ENCODE results near the gene TTC38.
"Not testable (repeated sequence)": the region's sequence is repeated elsewhere in the genome, so short reads cannot be mapped to it uniquely, and the experiment has no call there.

Gene TTC38

GRCh38 chr22:46263216-46263590 is 4.6 kb upstream of the TTC38 start, which contains the start of gene PKDREJ:
PKDREJ (minus strand) TSS chr22:46263343; CDS start chr22:46263322, 21 bp downstream.
- Histone ChIP-seq H3K36me3 (ENCODE audit: control insufficient read depth in 4 of 4, insufficient read depth in 4 of 4, low read length in 3 of 4) (no peaks in the 10 kb centered on the region), H3K9me3 (ENCODE audit: control extremely low read depth in 1 of 5, control insufficient read depth in 4 of 5, insufficient read depth in 2 of 5, low read depth in 1 of 5, low read length in 4 of 5) (peaks cover 0 to 20% (median 2%) of the 10 kb centered on the region in 5 experiments), H3K4me1 (ENCODE audit: control extremely low read depth in 1 of 4, control insufficient read depth in 4 of 4, insufficient read depth in 4 of 4, low read length in 3 of 4) (peaks cover 4 to 29% (median 10%) of the 10 kb centered on the region in 4 experiments), H3K27me3 (replicated peaks in 2 of 5; ENCODE audit: control insufficient read depth in 4 of 5, insufficient read depth in 5 of 5, low read length in 4 of 5) (peaks cover 8 to 40% (median 18%) of the 10 kb centered on the region in 5 experiments), H3K27ac (ENCODE audit: insufficient read depth in 1 of 2, low read depth in 1 of 2, low read length in 2 of 2, poor library complexity in 1 of 2, severe bottlenecking in 2 of 2) (no peak within 1 kb of the TSS), H3K4me3 (ENCODE audit: control insufficient read depth in 1 of 7, extremely low read depth in 1 of 7, insufficient read depth in 4 of 7, low read depth in 2 of 7, low read length in 6 of 7) (peak within 1 kb of the TSS in 2 of 7 experiments; percentile 33 to 36)
- POLR2A ChIA-PET, result interaction anchor here (1.4 kb wide), 1 partner anchor 19 kb away, joined by 3 read pairs; no protein-coding TSS in a partner anchor
- WGBS (ENCODE audit: insufficient coverage), result 53% methylated on average over 28 of the region's 30 CpGs
- CTCF ChIA-PET, result interaction anchor here (1.1 to 2.4 kb wide), 6 partner anchors 23 to 105 kb away, joined by 3 to 9 read pairs (median 4); partner anchors contain the start of gene GTSE1
- DNase-seq, result no peak

GRCh38 chr22:46264520-46264919 is 3.3 kb upstream of the TTC38 start:
- DNase-seq; H3K4me3 ChIP-seq (ENCODE audit: control insufficient read depth in 1 of 7, extremely low read depth in 1 of 7, insufficient read depth in 4 of 7, low read depth in 2 of 7, low read length in 6 of 7); H3K27ac ChIP-seq (ENCODE audit: insufficient read depth in 1 of 2, low read depth in 1 of 2, low read length in 2 of 2, poor library complexity in 1 of 2, severe bottlenecking in 2 of 2); H3K36me3 ChIP-seq (ENCODE audit: control insufficient read depth in 4 of 4, insufficient read depth in 4 of 4, low read length in 3 of 4); CTCF ChIA-PET; POLR2A ChIA-PET: not testable (repeated sequence)
- WGBS (ENCODE audit: insufficient coverage), result 100% methylated on average over 4 of the region's 6 CpGs
- peaks cover 0 to 21% (median 11%) of the 10 kb centered on the region in 4 experiments for H3K4me1 ChIP-seq (ENCODE audit: control extremely low read depth in 1 of 4, control insufficient read depth in 4 of 4, insufficient read depth in 4 of 4, low read length in 3 of 4)
- H3K9me3 ChIP-seq (ENCODE audit: control extremely low read depth in 1 of 5, control insufficient read depth in 4 of 5, insufficient read depth in 2 of 5, low read depth in 1 of 5, low read length in 4 of 5), result peaks cover 0 to 20% (median 2%) of the 10 kb centered on the region in 5 experiments
- H3K27me3 ChIP-seq (replicated peaks in 2 of 5; ENCODE audit: control insufficient read depth in 4 of 5, insufficient read depth in 5 of 5, low read length in 4 of 5), result peaks cover 8 to 40% (median 18%) of the 10 kb centered on the region in 5 experiments

DNA sequence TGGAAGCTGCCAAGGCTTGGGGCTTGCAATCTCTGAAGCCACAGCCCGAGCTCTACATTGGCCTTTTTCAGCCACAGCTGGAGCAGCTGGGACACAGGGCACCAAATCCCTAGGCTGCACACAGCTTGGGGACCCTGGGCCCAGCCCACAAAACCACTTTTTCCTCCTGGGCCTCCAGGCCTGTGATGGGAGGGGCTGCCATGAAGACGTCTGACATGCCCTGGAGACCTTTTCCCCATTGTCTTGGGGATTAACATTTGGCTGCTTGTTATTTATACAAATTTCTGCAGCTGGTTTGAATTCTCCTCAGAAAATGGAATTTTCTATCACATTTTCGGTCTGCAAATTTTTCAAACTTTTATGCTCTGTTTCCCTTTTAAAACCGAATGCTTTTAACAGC is 2.2 kb upstream of the TTC38 start:
- H3K27me3 ChIP-seq (replicated peaks in 2 of 5; ENCODE audit: control insufficient read depth in 4 of 5, insufficient read depth in 5 of 5, low read length in 4 of 5), result peaks cover 5 to 35% (median 18%) of the 10 kb centered on the region in 5 experiments
- peaks cover 0 to 18% (median 11%) of the 10 kb centered on the region in 4 experiments for H3K4me1 ChIP-seq (ENCODE audit: control extremely low read depth in 1 of 4, control insufficient read depth in 4 of 4, insufficient read depth in 4 of 4, low read length in 3 of 4)
- not testable (repeated sequence) for DNase-seq; H3K4me3 ChIP-seq (ENCODE audit: control insufficient read depth in 1 of 7, extremely low read depth in 1 of 7, insufficient read depth in 4 of 7, low read depth in 2 of 7, low read length in 6 of 7); H3K27ac ChIP-seq (ENCODE audit: insufficient read depth in 1 of 2, low read depth in 1 of 2, low read length in 2 of 2, poor library complexity in 1 of 2, severe bottlenecking in 2 of 2); H3K36me3 ChIP-seq (ENCODE audit: control insufficient read depth in 4 of 4, insufficient read depth in 4 of 4, low read length in 3 of 4)
- 100% methylated on average over 3 of the region's 4 CpGs for WGBS (ENCODE audit: insufficient coverage)
- H3K9me3 ChIP-seq (ENCODE audit: control extremely low read depth in 1 of 5, control insufficient read depth in 4 of 5, insufficient read depth in 2 of 5, low read depth in 1 of 5, low read length in 4 of 5), result peaks cover 0 to 20% (median 2%) of the 10 kb centered on the region in 5 experiments
- CTCF ChIA-PET, result interaction anchor here (0.6 to 1.1 kb wide), 2 partner anchors 15 to 42 kb away, joined by 3 read pairs; no protein-coding TSS in a partner anchor
- POLR2A ChIA-PET, result interaction anchor here (0.6 to 0.7 kb wide), 3 partner anchors 10 to 29 kb away, joined by 3 to 7 read pairs (median 4); no protein-coding TSS in a partner anchor

GRCh38 chr22:46269564-46269963 is 1.8 kb downstream of the TTC38 start:
- H3K36me3 ChIP-seq (ENCODE audit: control insufficient read depth in 4 of 4, insufficient read depth in 4 of 4, low read length in 3 of 4), result peaks cover 0 to 29% (median 20%) of the 10 kb centered on the region in 4 experiments
- CTCF ChIA-PET, result interaction anchor here (1.0 to 1.4 kb wide), 4 partner anchors 13 to 274 kb away, joined by 3 to 4 read pairs (median 3); no protein-coding TSS in a partner anchor
- POLR2A ChIA-PET, result no interaction called here
- H3K4me1 ChIP-seq (ENCODE audit: control extremely low read depth in 1 of 4, control insufficient read depth in 4 of 4, insufficient read depth in 4 of 4, low read length in 3 of 4), result peaks cover 0 to 10% (median 7%) of the 10 kb centered on the region in 4 experiments
- 97% methylated on average over 11 of the region's 11 CpGs for WGBS (ENCODE audit: insufficient coverage)
- H3K4me3 ChIP-seq (ENCODE audit: control insufficient read depth in 1 of 7, extremely low read depth in 1 of 7, insufficient read depth in 4 of 7, low read depth in 2 of 7, low read length in 6 of 7), result no peak overlapping the region
- peaks cover 0 to 14% (median 0%) of the 10 kb centered on the region in 5 experiments for H3K9me3 ChIP-seq (ENCODE audit: control extremely low read depth in 1 of 5, control insufficient read depth in 4 of 5, insufficient read depth in 2 of 5, low read depth in 1 of 5, low read length in 4 of 5)
- no peak overlapping the region for H3K27ac ChIP-seq (ENCODE audit: insufficient read depth in 1 of 2, low read depth in 1 of 2, low read length in 2 of 2, poor library complexity in 1 of 2, severe bottlenecking in 2 of 2)
- DNase-seq, result no peak
- peaks cover 0 to 3% (median 0%) of the 10 kb centered on the region in 5 experiments for H3K27me3 ChIP-seq (replicated peaks in 2 of 5; ENCODE audit: control insufficient read depth in 4 of 5, insufficient read depth in 5 of 5, low read length in 4 of 5)

GRCh38 chr22:46272196-46272595 is 4.4 kb downstream of the TTC38 start:
- peaks cover 0 to 4% (median 0%) of the 10 kb centered on the region in 5 experiments for H3K9me3 ChIP-seq (ENCODE audit: control extremely low read depth in 1 of 5, control insufficient read depth in 4 of 5, insufficient read depth in 2 of 5, low read depth in 1 of 5, low read length in 4 of 5)
- ChIA-PET CTCF (interaction anchor here (1.0 to 2.4 kb wide), 2 partner anchors 11 to 28 kb away, joined by 3 to 6 read pairs; no protein-coding TSS in a partner anchor), POLR2A (no interaction called here)
- peaks cover 10 to 43% (median 35%) of the 10 kb centered on the region in 4 experiments for H3K36me3 ChIP-seq (ENCODE audit: control insufficient read depth in 4 of 4, insufficient read depth in 4 of 4, low read length in 3 of 4)
- DNase-seq, result no peak
- H3K4me3 ChIP-seq (ENCODE audit: control insufficient read depth in 1 of 7, extremely low read depth in 1 of 7, insufficient read depth in 4 of 7, low read depth in 2 of 7, low read length in 6 of 7), result no peak overlapping the region
- H3K4me1 ChIP-seq (ENCODE audit: control extremely low read depth in 1 of 4, control insufficient read depth in 4 of 4, insufficient read depth in 4 of 4, low read length in 3 of 4), result peaks cover 0 to 9% (median 7%) of the 10 kb centered on the region in 4 experiments
- H3K27ac ChIP-seq (ENCODE audit: insufficient read depth in 1 of 2, low read depth in 1 of 2, low read length in 2 of 2, poor library complexity in 1 of 2, severe bottlenecking in 2 of 2), result no peak overlapping the region
- WGBS (ENCODE audit: insufficient coverage), result 100% methylated on average over 5 of the region's 8 CpGs
- no peaks in the 10 kb centered on the region for H3K27me3 ChIP-seq (replicated peaks in 2 of 5; ENCODE audit: control insufficient read depth in 4 of 5, insufficient read depth in 5 of 5, low read length in 4 of 5)

- Histone ChIP-seq H3K27me3 (replicated peaks in 2 of 5; ENCODE audit: control insufficient read depth in 4 of 5, insufficient read depth in 5 of 5, low read length in 4 of 5) (no peaks in the 10 kb centered on the region), H3K9me3 (ENCODE audit: control extremely low read depth in 1 of 5, control insufficient read depth in 4 of 5, insufficient read depth in 2 of 5, low read depth in 1 of 5, low read length in 4 of 5) (peaks cover 0 to 4% (median 0%) of the 10 kb centered on the region in 5 experiments), H3K36me3 (ENCODE audit: control insufficient read depth in 4 of 4, insufficient read depth in 4 of 4, low read length in 3 of 4) (peaks cover 10 to 47% (median 38%) of the 10 kb centered on the region in 4 experiments), H3K4me1 (ENCODE audit: control extremely low read depth in 1 of 4, control insufficient read depth in 4 of 4, insufficient read depth in 4 of 4, low read length in 3 of 4) (peaks cover 0 to 5% (median 5%) of the 10 kb centered on the region in 4 experiments), H3K4me3 (ENCODE audit: control insufficient read depth in 1 of 7, extremely low read depth in 1 of 7, insufficient read depth in 4 of 7, low read depth in 2 of 7, low read length in 6 of 7) (no peak overlapping the region), H3K27ac (ENCODE audit: insufficient read depth in 1 of 2, low read depth in 1 of 2, low read length in 2 of 2, poor library complexity in 1 of 2, severe bottlenecking in 2 of 2) (no peak overlapping the region)
- DNase-seq, result no peak
- ChIA-PET POLR2A (no interaction called here), CTCF (interaction anchor here (1.0 to 2.4 kb wide), 2 partner anchors 11 to 28 kb away, joined by 3 to 6 read pairs; no protein-coding TSS in a partner anchor)
- 94% methylated on average over 10 of the region's 12 CpGs for WGBS (ENCODE audit: insufficient coverage)
These were observed 5.1 kb downstream of the TTC38 start for GRCh38 chr22:46272762-46273431.

All from common myeloid progenitor, CD34-positive (primary cell).